Measurements from ENCODE around the gene PHLDB1.
"Not testable (repeated sequence)": the region's sequence is repeated elsewhere in the genome, so short reads cannot be mapped to it uniquely, and the experiment has no call there.

The PHLDB1 gene

DNA sequence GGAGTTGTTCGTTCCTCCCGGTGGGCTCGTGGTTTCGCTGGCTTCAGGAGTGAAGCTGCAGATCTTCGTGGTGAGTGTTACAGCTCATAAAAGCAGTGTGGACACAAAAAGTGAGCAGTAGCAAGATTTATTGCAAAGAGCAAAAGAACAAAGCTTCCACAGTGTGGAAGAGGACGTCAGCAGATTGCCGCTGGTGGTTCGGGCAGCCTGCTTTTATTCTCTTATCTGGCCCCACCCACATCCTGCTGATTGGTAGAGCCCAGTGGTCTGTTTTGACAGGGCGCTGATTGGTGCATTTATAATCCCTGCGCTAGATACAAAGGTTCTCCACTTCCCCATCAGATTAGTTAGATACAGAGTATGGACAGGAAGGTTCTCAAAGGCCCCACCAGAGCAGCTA is 80.9 kb downstream of the PHLDB1 start:
- H3K27ac Mint-ChIP-seq: peak overlapping the region; percentile 16
- H3K4me3 Mint-ChIP-seq; H3K9me3 Mint-ChIP-seq (ENCODE audit: low read depth); H3K36me3 Mint-ChIP-seq; H3K27me3 Mint-ChIP-seq: not testable (repeated sequence)
- peaks cover 35% of the 10 kb centered on the region for H3K4me1 Mint-ChIP-seq (ENCODE audit: low read depth)

- no peaks in the 10 kb centered on the region for H3K27me3 Mint-ChIP-seq
- no peaks in the 10 kb centered on the region for H3K9me3 Mint-ChIP-seq (ENCODE audit: low read depth)
- no peak overlapping the region for H3K27ac Mint-ChIP-seq
- H3K4me3 Mint-ChIP-seq: no peak overlapping the region
- no peaks in the 10 kb centered on the region for H3K36me3 Mint-ChIP-seq
- peaks cover 40% of the 10 kb centered on the region for H3K4me1 Mint-ChIP-seq (ENCODE audit: low read depth)
Measured at GRCh38 chr11:118688851-118689502, 81.6 kb downstream of the PHLDB1 start.

GRCh38 chr11:118689503-118689851 is 82.1 kb downstream of the PHLDB1 start:
- Mint-ChIP-seq H3K36me3 (no peaks in the 10 kb centered on the region), H3K27me3 (no peaks in the 10 kb centered on the region), H3K27ac (no peak overlapping the region), H3K4me3 (no peak overlapping the region), H3K4me1 (ENCODE audit: low read depth) (peaks cover 40% of the 10 kb centered on the region), H3K9me3 (ENCODE audit: low read depth) (no peaks in the 10 kb centered on the region)

GRCh38 chr11:118689852-118690552 is 82.6 kb downstream of the PHLDB1 start:
- Mint-ChIP-seq H3K27ac (peak overlapping the region; percentile 34), H3K9me3 (ENCODE audit: low read depth) (no peaks in the 10 kb centered on the region), H3K27me3 (no peaks in the 10 kb centered on the region), H3K36me3 (no peaks in the 10 kb centered on the region), H3K4me3 (peak overlapping the region; percentile 69), H3K4me1 (ENCODE audit: low read depth) (peaks cover 42% of the 10 kb centered on the region)

DNA sequence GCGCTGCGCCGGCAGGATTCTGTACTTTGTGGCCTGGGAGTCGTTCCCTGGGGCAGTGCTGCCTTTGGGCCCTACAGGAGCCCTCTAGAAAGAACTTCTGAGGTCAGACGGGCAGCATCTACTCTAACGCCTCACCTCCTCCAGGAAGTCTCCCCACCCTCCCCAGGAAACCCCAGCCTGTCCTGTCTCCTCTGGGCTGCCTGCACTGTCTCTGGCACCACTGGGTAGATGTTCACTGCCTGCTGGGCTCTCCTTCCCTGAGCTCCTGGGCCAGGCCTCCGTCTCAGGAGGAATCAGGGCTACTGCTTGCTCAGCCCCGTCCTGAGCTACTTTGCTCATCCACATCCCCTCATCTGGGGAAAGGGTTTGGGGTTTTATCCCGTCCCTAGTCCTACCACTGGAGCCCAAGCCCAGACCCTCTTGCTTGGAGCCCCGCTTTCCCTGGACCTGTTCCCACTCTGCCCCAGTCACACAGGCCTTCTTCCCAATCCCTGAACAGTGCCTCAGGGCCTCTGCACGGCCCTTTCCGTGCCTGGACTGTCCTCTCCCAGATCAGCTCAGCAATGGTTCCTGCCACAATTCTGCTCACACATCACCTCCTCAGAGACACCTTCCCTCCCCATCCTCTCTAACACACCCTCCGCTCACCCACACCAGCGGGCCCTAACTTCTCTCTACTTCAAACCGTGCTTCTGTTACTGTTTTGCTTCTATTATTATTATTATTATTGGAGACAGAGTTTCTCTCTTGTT is 83.3 kb downstream of the PHLDB1 start:
- Mint-ChIP-seq H3K4me3 (peak overlapping the region; percentile 49), H3K4me1 (ENCODE audit: low read depth) (peaks cover 45% of the 10 kb centered on the region), H3K36me3 (no peaks in the 10 kb centered on the region), H3K9me3 (ENCODE audit: low read depth) (no peaks in the 10 kb centered on the region), H3K27me3 (no peaks in the 10 kb centered on the region), H3K27ac (peak overlapping the region; percentile 34)

DNA sequence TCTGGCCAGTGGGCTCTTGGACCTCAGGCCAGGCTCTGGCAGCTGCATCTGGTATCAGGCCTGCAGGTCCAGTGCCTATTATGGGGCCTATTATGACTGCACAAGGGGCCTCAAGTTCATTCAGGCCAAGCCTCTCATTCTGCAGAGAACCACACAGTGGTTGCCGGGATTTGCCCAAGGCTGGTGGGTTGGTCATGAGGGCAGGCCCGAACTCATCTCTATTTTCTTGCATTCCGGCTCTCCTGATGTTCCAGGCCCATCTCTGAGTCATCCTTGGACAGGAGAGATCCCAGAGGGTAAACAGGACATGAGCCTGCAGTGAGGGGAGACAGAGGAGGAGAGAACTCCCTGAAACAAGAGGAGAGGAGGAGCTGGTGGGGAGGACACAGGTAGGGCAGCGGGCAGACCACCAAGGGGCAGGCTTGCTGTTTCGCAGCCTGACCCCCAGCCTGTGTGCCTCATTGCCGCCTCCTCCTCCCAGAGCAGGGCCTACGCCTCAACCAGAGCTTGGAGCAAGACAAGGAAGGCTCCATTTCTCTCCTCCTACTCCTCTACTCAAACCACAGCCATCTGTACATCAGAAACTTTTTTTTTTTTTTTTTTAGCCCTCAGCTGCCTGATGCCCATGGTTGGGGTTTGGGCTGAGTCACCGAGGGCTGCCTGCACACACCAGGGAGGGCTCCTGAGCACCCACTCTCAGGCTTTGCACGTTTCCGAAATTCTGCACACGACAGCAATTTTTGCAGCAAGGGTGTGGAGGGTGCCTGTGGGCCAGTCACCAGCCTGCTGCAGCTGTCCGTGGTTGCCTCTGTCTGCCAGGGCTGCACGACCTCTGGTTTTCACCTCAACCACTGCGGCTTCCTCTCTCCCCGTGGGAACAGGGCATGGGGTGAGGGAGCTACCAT is 84.8 kb downstream of the PHLDB1 start:
- Mint-ChIP-seq H3K27ac (peak overlapping the region; percentile 25), H3K4me1 (ENCODE audit: low read depth) (peaks cover 57% of the 10 kb centered on the region), H3K4me3 (peak overlapping the region; percentile 23)

GRCh38 chr11:118694185-118694584 is 86.8 kb downstream of the PHLDB1 start:
- peaks cover 65% of the 10 kb centered on the region for H3K4me1 Mint-ChIP-seq (ENCODE audit: low read depth)
- H3K27me3 Mint-ChIP-seq: no peaks in the 10 kb centered on the region
- no peaks in the 10 kb centered on the region for H3K36me3 Mint-ChIP-seq
- H3K27ac Mint-ChIP-seq: no peak overlapping the region
- H3K9me3 Mint-ChIP-seq (ENCODE audit: low read depth): no peaks in the 10 kb centered on the region
- H3K4me3 Mint-ChIP-seq: no peak overlapping the region

More for the DNA sequence above, 84.8 kb downstream of the PHLDB1 start:
- no peaks in the 10 kb centered on the region for H3K36me3 Mint-ChIP-seq
- no peaks in the 10 kb centered on the region for H3K27me3 Mint-ChIP-seq
- H3K9me3 Mint-ChIP-seq (ENCODE audit: low read depth): no peaks in the 10 kb centered on the region

DNA sequence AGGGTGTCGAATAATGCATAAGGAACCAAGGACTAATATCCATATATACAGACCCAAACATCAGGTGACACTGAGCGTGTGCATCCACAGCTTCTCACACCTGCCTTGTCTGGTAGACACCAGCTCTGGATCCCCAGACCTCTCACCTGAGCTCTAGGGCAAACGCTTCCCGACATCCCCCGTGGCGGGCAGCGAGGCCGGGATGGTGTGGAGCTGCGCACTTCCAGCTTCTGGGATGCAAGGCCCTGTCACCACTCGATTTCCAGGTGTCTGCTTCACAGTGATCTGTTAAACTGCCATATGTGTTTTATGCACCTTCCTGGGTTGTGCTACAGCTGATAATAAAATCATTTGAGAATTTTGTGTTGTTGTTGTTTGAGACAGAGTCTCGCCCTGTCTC is 87.4 kb downstream of the PHLDB1 start:
- H3K4me1 Mint-ChIP-seq (ENCODE audit: low read depth): peaks cover 71% of the 10 kb centered on the region
- no peaks in the 10 kb centered on the region for H3K36me3 Mint-ChIP-seq
- H3K9me3 Mint-ChIP-seq (ENCODE audit: low read depth): no peaks in the 10 kb centered on the region
- no peak overlapping the region for H3K27ac Mint-ChIP-seq
- H3K4me3 Mint-ChIP-seq: no peak overlapping the region
- H3K27me3 Mint-ChIP-seq: no peaks in the 10 kb centered on the region

- Mint-ChIP-seq H3K4me1 (ENCODE audit: low read depth) (peaks cover 66% of the 10 kb centered on the region), H3K9me3 (ENCODE audit: low read depth) (no peaks in the 10 kb centered on the region), H3K4me3 (no peak overlapping the region), H3K27ac (peak overlapping the region; percentile 34), H3K27me3 (no peaks in the 10 kb centered on the region), H3K36me3 (peaks cover 3% of the 10 kb centered on the region)
Measured at GRCh38 chr11:118696673-118697226, 89.3 kb downstream of the PHLDB1 start.

DNA sequence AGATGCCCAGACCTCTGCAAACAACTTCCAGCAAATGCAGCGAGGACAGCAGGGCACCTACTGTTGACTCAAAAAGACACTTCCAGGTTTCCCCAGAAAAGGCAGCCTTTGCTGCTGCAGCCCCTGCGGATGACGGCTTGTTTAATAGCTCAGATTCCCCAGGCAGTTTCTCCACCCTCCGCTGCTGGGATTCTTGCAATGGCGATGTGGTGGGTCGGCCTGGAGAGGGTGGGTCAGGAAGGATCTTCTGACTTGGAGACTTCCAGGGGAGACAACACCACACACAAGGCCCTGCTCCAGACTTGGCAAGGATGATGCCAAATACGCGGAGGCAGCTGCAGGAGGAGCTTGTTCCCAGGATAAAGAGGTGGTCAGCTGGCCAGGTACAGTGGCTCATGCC is 89.9 kb downstream of the PHLDB1 start:
- Mint-ChIP-seq H3K27me3 (no peaks in the 10 kb centered on the region), H3K27ac (no peak overlapping the region), H3K4me1 (ENCODE audit: low read depth) (peaks cover 62% of the 10 kb centered on the region), H3K4me3 (no peak overlapping the region), H3K9me3 (ENCODE audit: low read depth) (no peaks in the 10 kb centered on the region), H3K36me3 (peaks cover 3% of the 10 kb centered on the region)

- peaks cover 3% of the 10 kb centered on the region for H3K36me3 Mint-ChIP-seq
- H3K4me1 Mint-ChIP-seq (ENCODE audit: low read depth): peaks cover 66% of the 10 kb centered on the region
- H3K27me3 Mint-ChIP-seq: no peaks in the 10 kb centered on the region
- peak overlapping the region; percentile 87 for H3K27ac Mint-ChIP-seq
- H3K9me3 Mint-ChIP-seq (ENCODE audit: low read depth): no peaks in the 10 kb centered on the region
- peak overlapping the region; percentile 43 for H3K4me3 Mint-ChIP-seq
Measured at GRCh38 chr11:118699506-118700220, 92.2 kb downstream of the PHLDB1 start.

- H3K9me3 Mint-ChIP-seq (ENCODE audit: low read depth): no peaks in the 10 kb centered on the region
- peaks cover 3% of the 10 kb centered on the region for H3K36me3 Mint-ChIP-seq
- H3K4me3 Mint-ChIP-seq: no peak overlapping the region
- peaks cover 63% of the 10 kb centered on the region for H3K4me1 Mint-ChIP-seq (ENCODE audit: low read depth)
- no peaks in the 10 kb centered on the region for H3K27me3 Mint-ChIP-seq
- H3K27ac Mint-ChIP-seq: peak overlapping the region; percentile 16
Measured at GRCh38 chr11:118703563-118704106, 96.2 kb downstream of the PHLDB1 start.

- Mint-ChIP-seq H3K9me3 (ENCODE audit: low read depth) (no peaks in the 10 kb centered on the region), H3K27me3 (no peaks in the 10 kb centered on the region), H3K4me3 (peak overlapping the region; percentile 75), H3K27ac (peak overlapping the region; percentile 88), H3K4me1 (ENCODE audit: low read depth) (peaks cover 50% of the 10 kb centered on the region), H3K36me3 (peaks cover 3% of the 10 kb centered on the region)
Measured at GRCh38 chr11:118705111-118705741, 97.8 kb downstream of the PHLDB1 start.

All from activated naive CD8-positive, alpha-beta T cell (primary cell).